Measurements from ENCODE around the gene RREB1. TPM values are rescaled to one million over a fixed set of nuclear protein-coding genes. Genes with fewer than 3 reads are reported as not detected.

The RREB1 gene
- polyA plus RNA-seq, 1 donor: 18.1 TPM

- DNase-seq (ENCODE audit: low read depth): no peak
These were observed 7.5 kb upstream of the RREB1 start for GRCh38 chr6:7100072-7100752.

- DNase-seq (ENCODE audit: low read depth): no peak
These were observed 7.0 kb upstream of the RREB1 start for GRCh38 chr6:7100753-7101081.

GRCh38 chr6:7101290-7101689 is 6.5 kb upstream of the RREB1 start:
- no peak for DNase-seq (ENCODE audit: low read depth)

GRCh38 chr6:7104752-7105151 is 3.0 kb upstream of the RREB1 start:
- DNase-seq (ENCODE audit: low read depth): no peak

- DNase-seq (ENCODE audit: low read depth): no peak
These were observed 1.5 kb upstream of the RREB1 start for GRCh38 chr6:7106215-7106751.

- DNase-seq (ENCODE audit: low read depth): no peak
These were observed 796 bp upstream of the RREB1 start for GRCh38 chr6:7106752-7107577.

GRCh38 chr6:7108196-7108963 is 619 bp downstream of the RREB1 start:
- DNase-seq (ENCODE audit: low read depth): no peak

- DNase-seq (ENCODE audit: low read depth): no peak
These were observed 1.4 kb downstream of the RREB1 start for GRCh38 chr6:7108964-7109836.

GRCh38 chr6:7110092-7110792 is 2.5 kb downstream of the RREB1 start:
- no peak for DNase-seq (ENCODE audit: low read depth)

- no peak for DNase-seq (ENCODE audit: low read depth)
These were observed 3.4 kb downstream of the RREB1 start for GRCh38 chr6:7111095-7111690.

GRCh38 chr6:7112171-7112570 is 4.4 kb downstream of the RREB1 start:
- no peak for DNase-seq (ENCODE audit: low read depth)

GRCh38 chr6:7112741-7113313 is 5.1 kb downstream of the RREB1 start:
- DNase-seq (ENCODE audit: low read depth): no peak

- DNase-seq (ENCODE audit: low read depth): no peak
These were observed 7.1 kb downstream of the RREB1 start for GRCh38 chr6:7114744-7115458.

- DNase-seq (ENCODE audit: low read depth): no peak
These were observed 7.9 kb downstream of the RREB1 start for GRCh38 chr6:7115543-7116231.

GRCh38 chr6:7119272-7119801 is 11.6 kb downstream of the RREB1 start:
- DNase-seq (ENCODE audit: low read depth): no peak

- DNase-seq (ENCODE audit: low read depth): no peak
These were observed 14.0 kb downstream of the RREB1 start for GRCh38 chr6:7121700-7122241.

- DNase-seq (ENCODE audit: low read depth): no peak
These were observed 14.9 kb downstream of the RREB1 start for GRCh38 chr6:7122684-7123083.

- no peak for DNase-seq (ENCODE audit: low read depth)
These were observed 16.4 kb downstream of the RREB1 start for GRCh38 chr6:7124114-7124513.
